Endodermal cell (in vitro differentiated cells): ENCODE data around the gene EZR. TPM values are rescaled to one million over a fixed set of nuclear protein-coding genes. Genes with fewer than 3 reads are reported as not detected.

ENCODE experiments used
- DNase-seq: peaks from one replicate; pipeline ENCODE4 v3.0.0-alpha.2; 2017
- H3K27ac ChIP-seq: 2 replicates; pipeline ENCODE4 v1.5.1; 2013; ENCODE audit warnings: mild to moderate bottlenecking, low read depth, low read length, moderate library complexity
- H3K27me3 ChIP-seq: 2 replicates; pipeline ENCODE4 v1.6.1; 2013; ENCODE audit warnings: mild to moderate bottlenecking, low read length, moderate library complexity; ENCODE audit not compliant: insufficient read depth, control insufficient read depth, poor library complexity, severe bottlenecking
- H3K36me3 ChIP-seq: 2 replicates; pipeline ENCODE4 v1.7.0; 2013; ENCODE audit warnings: mild to moderate bottlenecking, low read length, moderate library complexity; ENCODE audit not compliant: control insufficient read depth, insufficient read depth
- H3K4me1 ChIP-seq: one replicate; pipeline ENCODE4 v1.7.0; 2013; ENCODE audit warnings: low read length; ENCODE audit not compliant: control insufficient read depth, insufficient read depth
- H3K4me3 ChIP-seq: 2 replicates; pipeline ENCODE4 v1.5.1; 2013; ENCODE audit warnings: mild to moderate bottlenecking, low read length, moderate library complexity
- H3K9ac ChIP-seq: 2 replicates; pipeline ENCODE4 v1.6.1; 2013; ENCODE audit warnings: mild to moderate bottlenecking, low read length, moderate library complexity; ENCODE audit not compliant: poor library complexity, severe bottlenecking; ENCODE audit errors: extremely low read depth
- H3K9me3 ChIP-seq: 2 replicates; pipeline ENCODE4 v1.6.1; 2013; ENCODE audit warnings: mild to moderate bottlenecking, low read length, moderate library complexity; ENCODE audit not compliant: control insufficient read depth
- H3K27ac Mint-ChIP-seq: 2 replicates; pipeline ENCODE4 v1.8.0; 2020; ENCODE audit warnings: mixed read lengths
- H3K27me3 Mint-ChIP-seq: 2 replicates; pipeline ENCODE4 v1.8.0; 2021; ENCODE audit warnings: mild to moderate bottlenecking, mixed read lengths; ENCODE audit not compliant: insufficient read depth
- H3K36me3 Mint-ChIP-seq: 2 replicates; pipeline ENCODE4 v1.8.0; 2020; ENCODE audit warnings: low read depth, mixed read lengths
- H3K4me1 Mint-ChIP-seq: 2 replicates; pipeline ENCODE4 v1.8.0; 2020; ENCODE audit warnings: mixed read lengths
- H3K4me3 Mint-ChIP-seq: 2 replicates; pipeline ENCODE4 v1.8.0; 2020; ENCODE audit warnings: mild to moderate bottlenecking, moderate library complexity, mixed read lengths
- H3K9me3 Mint-ChIP-seq: 2 replicates; pipeline ENCODE4 v1.8.0; 2020; ENCODE audit warnings: mild to moderate bottlenecking, mixed read lengths
- CTCF ChIP-seq: fragments of 200-600 bp; sonication (generic); conservative IDR thresholded peaks from 2 replicates; pipeline ENCODE4 v1.5.0; 2021; ENCODE audit warnings: antibody characterized with exemption, mild to moderate bottlenecking
- WGBS, 2 experiments: methylation state at CpG; one replicate each; pipeline versions ENCODE4 v1.1.5 to v1.1.7; 2013; ENCODE audit warnings: missing lambda C conversion rate in 2 of 2, mixed read lengths in 1 of 2; ENCODE audit not compliant: insufficient coverage in 1 of 2, insufficient read length in 1 of 2; 5-methylcytosine and 5-hydroxymethylcytosine counted together
- microRNA-seq: library from miRNA; unstranded; fragments of <30 nt; microRNA quantifications from one replicate; pipeline ENCODE4 v1.2.0, GENCODE V29; 2020; ENCODE audit warnings: borderline microRNAs expressed
- total RNA-seq, 2 donors: library from RNA; stranded (reverse); fragmentation: NEBNext Ultra II Directional in 1 of 2; extraction: Animal tissue kit (Norgen Biotek cat#: 25700) in 1 of 2; gene quantifications; 2 replicates in 1 of 2; 3 replicates in 1 of 2; pipeline ENCODE4 v1.2.1, GENCODE V29; 2021

Gene EZR
- total RNA-seq, 2 donors from 2014 or later: 145 to 209 TPM

- 88 to 96% methylated on average over 3 to 5 of the region's 5 CpGs for WGBS, 2 experiments
- H3K4me3 Mint-ChIP-seq: no peak overlapping the region
- H3K4me3 ChIP-seq: no peak overlapping the region
- H3K27me3 ChIP-seq: no peaks in the 10 kb centered on the region
- no peak for TF ChIP-seq CTCF
- H3K9me3 Mint-ChIP-seq: no peaks in the 10 kb centered on the region
- peaks cover 7% of the 10 kb centered on the region for H3K4me1 ChIP-seq
- H3K4me1 Mint-ChIP-seq: peaks cover 9% of the 10 kb centered on the region
- H3K27me3 Mint-ChIP-seq: no peaks in the 10 kb centered on the region
- H3K27ac Mint-ChIP-seq: no peak overlapping the region
- no peak for DNase-seq
- H3K36me3 ChIP-seq: no peaks in the 10 kb centered on the region
- H3K9me3 ChIP-seq: no peaks in the 10 kb centered on the region
- H3K36me3 Mint-ChIP-seq: no peaks in the 10 kb centered on the region
- no peak overlapping the region for H3K27ac ChIP-seq
- no peak overlapping the region for H3K9ac ChIP-seq
These were observed 96.9 kb downstream of the EZR start for GRCh38 chr6:158722176-158722729.

- Histone ChIP-seq H3K4me1 (peaks cover 7% of the 10 kb centered on the region), H3K36me3 (no peaks in the 10 kb centered on the region), H3K27me3 (no peaks in the 10 kb centered on the region), H3K27ac (no peak overlapping the region), H3K9ac (no peak overlapping the region), H3K9me3 (no peaks in the 10 kb centered on the region), H3K4me3 (no peak overlapping the region)
- Mint-ChIP-seq H3K27ac (no peak overlapping the region), H3K36me3 (no peaks in the 10 kb centered on the region), H3K4me1 (peaks cover 9% of the 10 kb centered on the region), H3K9me3 (no peaks in the 10 kb centered on the region), H3K4me3 (no peak overlapping the region), H3K27me3 (no peaks in the 10 kb centered on the region)
- DNase-seq: peak; percentile 93
- peak; percentile 97 for TF ChIP-seq CTCF
- 20 to 36% methylated on average over 3 to 12 of the region's 13 CpGs for WGBS, 2 experiments
These were observed 100.6 kb downstream of the EZR start for GRCh38 chr6:158718461-158719046.

GRCh38 chr6:158717341-158718330 lies 101.5 kb downstream of the EZR start:
- Histone ChIP-seq H3K27me3 (no peaks in the 10 kb centered on the region), H3K4me3 (no peak overlapping the region), H3K9me3 (no peaks in the 10 kb centered on the region), H3K36me3 (no peaks in the 10 kb centered on the region), H3K27ac (no peak overlapping the region), H3K4me1 (peaks cover 7% of the 10 kb centered on the region), H3K9ac (no peak overlapping the region)
- Mint-ChIP-seq H3K27me3 (no peaks in the 10 kb centered on the region), H3K4me3 (no peak overlapping the region), H3K9me3 (no peaks in the 10 kb centered on the region), H3K36me3 (no peaks in the 10 kb centered on the region), H3K27ac (peak overlapping the region; percentile 5), H3K4me1 (peaks cover 9% of the 10 kb centered on the region)
- TF ChIP-seq CTCF: no peak
- 86 to 90% methylated on average over 14 to 16 of the region's 16 CpGs for WGBS, 2 experiments
- DNase-seq: no peak

Small RNA genes within 50 kb of the gene (microRNA-seq; reads per million reads assigned to microRNA genes)
- gene MIR3918: not detected

Other genes with a start within 250 kb of the EZR start
- gene DYNLT1, start 174.6 kb downstream of the EZR start, total RNA-seq: 100 to 1,000 TPM; 112 to 148 TPM
- under 1 TPM; 0.58 to 0.79 TPM for gene SYTL3, start 169.3 kb downstream of the EZR start, total RNA-seq
- 10 to 100 TPM in 1 of 2 donors, 1 to 10 TPM in 1; 7.4 to 10.3 TPM for gene RSPH3, start 180.8 kb upstream of the EZR start, total RNA-seq
- under 1 TPM in 1 of 2 donors, not detected in 1; 0.24 TPM for gene TAGAP, start 225.6 kb upstream of the EZR start, total RNA-seq